ENCODE results near the gene PCYT1B. TPM values are rescaled to one million over a fixed set of nuclear protein-coding genes. Genes with fewer than 3 reads are reported as not detected.
A peak's percentile ranks its signal among the peaks of the same experiment; 100 is the strongest.

The PCYT1B gene
- total and polyA plus RNA-seq, 7 experiments from 2014 or later = 0.05 to 0.12 TPM; not detected in 5

DNA sequence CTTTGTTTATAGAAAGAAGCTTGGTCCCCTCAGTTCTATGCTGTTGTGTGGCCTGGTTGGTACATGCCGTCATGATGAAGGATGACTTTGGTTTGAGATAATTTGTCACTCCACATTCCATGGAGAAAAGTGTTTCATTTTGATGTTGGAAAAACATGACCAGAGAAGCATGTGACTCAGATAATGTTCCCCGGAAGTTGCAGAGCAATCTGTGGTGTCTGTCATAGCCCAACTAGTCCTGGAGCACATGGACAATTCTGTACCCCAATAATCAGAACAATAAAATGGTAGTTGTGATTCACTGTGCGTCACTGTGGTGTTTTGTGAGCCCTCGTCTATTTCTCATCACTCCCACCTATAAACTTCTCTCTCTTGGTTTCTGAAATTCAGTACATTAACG is 97.0 kb downstream of the PCYT1B start:
- no peak overlapping the region for H3K4me3 ChIP-seq (ENCODE audit: low read length)
- DNase-seq = no peak
- H3K4me1 ChIP-seq (ENCODE audit: control insufficient read depth in 2 of 2, insufficient read depth in 2 of 2, low read length in 2 of 2) = no peaks in the 10 kb centered on the region
- Mint-ChIP-seq H3K36me3 (peaks cover 0 to 5% (median 0%) of the 10 kb centered on the region in 5 donors), H3K27me3 (no peaks in the 10 kb centered on the region), H3K9me3 (peaks cover 0 to 2% (median 0%) of the 10 kb centered on the region in 11 donors), H3K27ac (peak overlapping the region in 1 of 9 donors; percentile 10), H3K4me1 (no peaks in the 10 kb centered on the region), H3K4me3 (no peak overlapping the region)
- no peaks in the 10 kb centered on the region for H3K36me3 ChIP-seq (ENCODE audit: control insufficient read depth in 2 of 3, insufficient read depth in 3 of 3, low read length in 3 of 3)
- CTCF ChIA-PET = no interaction called here
- no peak overlapping the region for H3K27ac ChIP-seq (ENCODE audit: low read depth, low read length)
- H3K9me3 ChIP-seq (ENCODE audit: control insufficient read depth in 2 of 3, low read length in 3 of 3) = no peaks in the 10 kb centered on the region
- no peaks in the 10 kb centered on the region for H3K27me3 ChIP-seq (ENCODE audit: control insufficient read depth in 2 of 2, insufficient read depth in 2 of 2, low read length in 2 of 2)
- POLR2A ChIA-PET = no interaction called here
- intact Hi-C loops (cut with micrococcal nuclease) = no loop called here
- ATAC-seq = no peak

GRCh38 chrX:24547961-24548360 is 99.2 kb downstream of the PCYT1B start:
- ChIA-PET CTCF (no interaction called here), POLR2A (no interaction called here)
- no peaks in the 10 kb centered on the region for H3K27me3 Mint-ChIP-seq

GRCh38 chrX:24542756-24543155 is 104.4 kb downstream of the PCYT1B start:
- H3K4me3 ChIP-seq (ENCODE audit: low read length) = no peak overlapping the region
- Mint-ChIP-seq H3K4me3 (no peak overlapping the region), H3K36me3 (peaks cover 0 to 20% (median 13%) of the 10 kb centered on the region in 5 donors), H3K27ac (no peak overlapping the region), H3K9me3 (no peaks in the 10 kb centered on the region), H3K4me1 (peaks cover 0 to 5% (median 0%) of the 10 kb centered on the region in 7 donors), H3K27me3 (no peaks in the 10 kb centered on the region)
- DNase-seq (no peak), ATAC-seq (no peak)
- ChIA-PET CTCF (no interaction called here), POLR2A (no interaction called here)
- H3K4me1 ChIP-seq (ENCODE audit: control insufficient read depth in 2 of 2, insufficient read depth in 2 of 2, low read length in 2 of 2) = no peaks in the 10 kb centered on the region
- H3K27ac ChIP-seq (ENCODE audit: low read depth, low read length) = no peak overlapping the region
- H3K36me3 ChIP-seq (ENCODE audit: control insufficient read depth in 2 of 3, insufficient read depth in 3 of 3, low read length in 3 of 3) = peaks cover 0 to 5% (median 0%) of the 10 kb centered on the region in 3 experiments
- H3K27me3 ChIP-seq (ENCODE audit: control insufficient read depth in 2 of 2, insufficient read depth in 2 of 2, low read length in 2 of 2) = no peaks in the 10 kb centered on the region
- no peaks in the 10 kb centered on the region for H3K9me3 ChIP-seq (ENCODE audit: control insufficient read depth in 2 of 3, low read length in 3 of 3)
- intact Hi-C loops (cut with micrococcal nuclease) = no loop called here

More at GRCh38 chrX:24547961-24548360, 99.2 kb downstream of the PCYT1B start:
- intact Hi-C loops (cut with micrococcal nuclease) = no loop called here
- H3K9me3 ChIP-seq (ENCODE audit: control insufficient read depth in 2 of 3, low read length in 3 of 3) = no peaks in the 10 kb centered on the region
- peaks cover 0 to 8% (median 4%) of the 10 kb centered on the region in 5 donors for H3K36me3 Mint-ChIP-seq
- H3K9me3 Mint-ChIP-seq = no peaks in the 10 kb centered on the region
- H3K4me3 Mint-ChIP-seq = no peak overlapping the region
- no peak overlapping the region for H3K4me3 ChIP-seq (ENCODE audit: low read length)
- H3K4me1 Mint-ChIP-seq = peaks cover 0 to 5% (median 0%) of the 10 kb centered on the region in 7 donors
- no peaks in the 10 kb centered on the region for H3K27me3 ChIP-seq (ENCODE audit: control insufficient read depth in 2 of 2, insufficient read depth in 2 of 2, low read length in 2 of 2)
- ATAC-seq (no peak), DNase-seq (no peak)
- no peaks in the 10 kb centered on the region for H3K4me1 ChIP-seq (ENCODE audit: control insufficient read depth in 2 of 2, insufficient read depth in 2 of 2, low read length in 2 of 2)
- H3K27ac Mint-ChIP-seq = no peak overlapping the region
- H3K27ac ChIP-seq (ENCODE audit: low read depth, low read length) = no peak overlapping the region
- no peaks in the 10 kb centered on the region for H3K36me3 ChIP-seq (ENCODE audit: control insufficient read depth in 2 of 3, insufficient read depth in 3 of 3, low read length in 3 of 3)

DNA sequence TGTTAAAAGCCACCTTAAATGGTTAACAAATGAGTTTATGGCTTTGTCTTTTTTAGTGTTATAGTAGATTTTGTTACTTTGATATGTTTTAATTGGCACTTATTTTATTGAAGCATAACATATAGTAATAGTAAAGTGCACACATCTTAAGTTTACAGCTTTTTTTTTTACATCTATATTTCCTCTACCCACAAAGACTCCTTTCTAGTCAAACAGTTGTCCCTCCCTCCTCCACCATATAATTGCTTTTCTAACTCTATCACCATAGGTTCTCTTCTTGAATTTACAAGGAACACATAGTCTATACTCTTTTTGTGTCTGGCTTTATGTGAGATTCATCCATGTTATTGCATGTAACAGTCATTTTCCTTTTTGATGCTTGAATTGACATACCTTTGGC is 110.6 kb downstream of the PCYT1B start:
- Mint-ChIP-seq H3K4me1 (peaks cover 0 to 5% (median 0%) of the 10 kb centered on the region in 7 donors), H3K4me3 (no peak overlapping the region), H3K27ac (peak overlapping the region in 1 of 9 donors; percentile 57), H3K27me3 (no peaks in the 10 kb centered on the region), H3K9me3 (no peaks in the 10 kb centered on the region), H3K36me3 (peaks cover 4 to 19% (median 13%) of the 10 kb centered on the region in 5 donors)
- no peak overlapping the region for H3K27ac ChIP-seq (ENCODE audit: low read depth, low read length)
- ChIA-PET CTCF (interaction anchor here (0.7 kb wide), 1 partner anchor 140 kb away, joined by 3 read pairs; no protein-coding TSS in a partner anchor), POLR2A (interaction anchor here (0.6 kb wide), 1 partner anchor 30 kb away, joined by 3 read pairs; no protein-coding TSS in a partner anchor)
- H3K9me3 ChIP-seq (ENCODE audit: control insufficient read depth in 2 of 3, low read length in 3 of 3) = no peaks in the 10 kb centered on the region
- DNase-seq (no peak), ATAC-seq (no peak)
- no peak overlapping the region for H3K4me3 ChIP-seq (ENCODE audit: low read length)
- H3K36me3 ChIP-seq (ENCODE audit: control insufficient read depth in 2 of 3, insufficient read depth in 3 of 3, low read length in 3 of 3) = peaks cover 0 to 8% (median 7%) of the 10 kb centered on the region in 3 experiments
- H3K27me3 ChIP-seq (ENCODE audit: control insufficient read depth in 2 of 2, insufficient read depth in 2 of 2, low read length in 2 of 2) = no peaks in the 10 kb centered on the region
- intact Hi-C loops (cut with micrococcal nuclease) = no loop called here
- H3K4me1 ChIP-seq (ENCODE audit: control insufficient read depth in 2 of 2, insufficient read depth in 2 of 2, low read length in 2 of 2) = no peaks in the 10 kb centered on the region

- Mint-ChIP-seq H3K27me3 (no peaks in the 10 kb centered on the region), H3K4me1 (no peaks in the 10 kb centered on the region), H3K36me3 (peaks cover 0 to 24% (median 6%) of the 10 kb centered on the region in 5 donors), H3K9me3 (no peaks in the 10 kb centered on the region), H3K27ac (no peak overlapping the region), H3K4me3 (no peak overlapping the region)
- DNase-seq = no peak
- H3K36me3 ChIP-seq (ENCODE audit: control insufficient read depth in 2 of 3, insufficient read depth in 3 of 3, low read length in 3 of 3) = peaks cover 0 to 16% (median 0%) of the 10 kb centered on the region in 3 experiments
- ATAC-seq = no peak
- no peaks in the 10 kb centered on the region for H3K4me1 ChIP-seq (ENCODE audit: control insufficient read depth in 2 of 2, insufficient read depth in 2 of 2, low read length in 2 of 2)
- H3K9me3 ChIP-seq (ENCODE audit: control insufficient read depth in 2 of 3, low read length in 3 of 3) = no peaks in the 10 kb centered on the region
- H3K27ac ChIP-seq (ENCODE audit: low read depth, low read length) = no peak overlapping the region
- H3K4me3 ChIP-seq (ENCODE audit: low read length) = no peak overlapping the region
- POLR2A ChIA-PET = no interaction called here
- CTCF ChIA-PET = no interaction called here
- intact Hi-C loops (cut with micrococcal nuclease) = no loop called here
- H3K27me3 ChIP-seq (ENCODE audit: control insufficient read depth in 2 of 2, insufficient read depth in 2 of 2, low read length in 2 of 2) = no peaks in the 10 kb centered on the region
These were observed 118.5 kb downstream of the PCYT1B start for GRCh38 chrX:24528605-24529004.

DNA sequence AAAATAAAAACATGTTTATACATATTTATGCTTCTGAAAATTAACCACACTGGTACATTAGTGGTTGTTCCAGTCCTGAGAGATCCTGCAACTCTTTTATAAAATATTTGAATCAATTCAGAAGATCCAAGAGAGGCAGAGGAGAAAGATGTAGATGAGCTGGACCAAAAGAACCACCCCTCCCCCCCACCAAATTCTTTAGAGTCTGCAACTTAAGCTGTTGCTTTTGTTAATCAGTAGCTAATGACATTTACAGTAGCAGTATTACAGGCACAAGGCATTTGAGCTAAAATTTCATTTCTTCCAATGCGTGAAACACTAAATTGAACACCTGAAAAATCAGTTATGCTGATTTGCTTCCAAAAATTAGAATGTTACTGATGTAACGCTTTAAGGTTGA is 120.5 kb downstream of the PCYT1B start:
- no peaks in the 10 kb centered on the region for H3K9me3 Mint-ChIP-seq
- no peaks in the 10 kb centered on the region for H3K4me1 ChIP-seq (ENCODE audit: control insufficient read depth in 2 of 2, insufficient read depth in 2 of 2, low read length in 2 of 2)
- peaks cover 0 to 25% (median 7%) of the 10 kb centered on the region in 5 donors for H3K36me3 Mint-ChIP-seq
- H3K4me3 Mint-ChIP-seq = no peak overlapping the region
- intact Hi-C loops (cut with micrococcal nuclease) = no loop called here
- ChIA-PET POLR2A (no interaction called here), CTCF (no interaction called here)
- no peak overlapping the region for H3K27ac Mint-ChIP-seq
- H3K36me3 ChIP-seq (ENCODE audit: control insufficient read depth in 2 of 3, insufficient read depth in 3 of 3, low read length in 3 of 3) = peaks cover 0 to 18% (median 0%) of the 10 kb centered on the region in 3 experiments
- H3K4me3 ChIP-seq (ENCODE audit: low read length) = no peak overlapping the region
- no peaks in the 10 kb centered on the region for H3K27me3 Mint-ChIP-seq
- no peaks in the 10 kb centered on the region for H3K27me3 ChIP-seq (ENCODE audit: control insufficient read depth in 2 of 2, insufficient read depth in 2 of 2, low read length in 2 of 2)
- DNase-seq = no peak
- peaks cover 0 to 2% (median 0%) of the 10 kb centered on the region in 7 donors for H3K4me1 Mint-ChIP-seq
- H3K9me3 ChIP-seq (ENCODE audit: control insufficient read depth in 2 of 3, low read length in 3 of 3) = no peaks in the 10 kb centered on the region
- H3K27ac ChIP-seq (ENCODE audit: low read depth, low read length) = no peak overlapping the region
- no peak for ATAC-seq

DNA sequence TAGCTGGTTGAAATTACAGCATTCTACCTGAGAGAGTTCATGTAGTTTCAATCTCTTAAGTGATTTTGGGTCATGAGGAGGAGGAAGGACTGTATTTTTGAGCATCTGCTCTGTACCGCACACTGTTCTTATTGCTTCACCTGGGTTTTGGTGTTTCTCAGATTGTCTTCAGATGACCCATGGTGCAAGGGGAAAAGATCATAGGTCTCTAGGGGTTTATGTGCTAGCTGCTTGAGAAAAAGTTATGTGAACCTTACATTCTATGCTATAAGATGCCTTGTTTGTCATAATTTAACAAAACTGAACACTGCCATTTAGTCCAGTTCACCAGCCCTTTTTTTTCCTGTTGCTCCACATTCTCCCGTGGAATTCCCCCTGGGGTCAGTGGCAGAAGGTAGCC is 121.7 kb downstream of the PCYT1B start:
- DNase-seq = no peak
- ATAC-seq = no peak
- Mint-ChIP-seq H3K4me3 (no peak overlapping the region), H3K9me3 (no peaks in the 10 kb centered on the region), H3K4me1 (peaks cover 0 to 2% (median 0%) of the 10 kb centered on the region in 7 donors), H3K27me3 (no peaks in the 10 kb centered on the region), H3K27ac (no peak overlapping the region), H3K36me3 (peaks cover 0 to 21% (median 6%) of the 10 kb centered on the region in 5 donors)
- H3K27me3 ChIP-seq (ENCODE audit: control insufficient read depth in 2 of 2, insufficient read depth in 2 of 2, low read length in 2 of 2) = no peaks in the 10 kb centered on the region
- ChIA-PET CTCF (no interaction called here), POLR2A (no interaction called here)
- intact Hi-C loops (cut with micrococcal nuclease) = no loop called here
- H3K36me3 ChIP-seq (ENCODE audit: control insufficient read depth in 2 of 3, insufficient read depth in 3 of 3, low read length in 3 of 3) = peaks cover 0 to 18% (median 0%) of the 10 kb centered on the region in 3 experiments
- H3K4me1 ChIP-seq (ENCODE audit: control insufficient read depth in 2 of 2, insufficient read depth in 2 of 2, low read length in 2 of 2) = no peaks in the 10 kb centered on the region
- H3K4me3 ChIP-seq (ENCODE audit: low read length) = no peak overlapping the region
- no peaks in the 10 kb centered on the region for H3K9me3 ChIP-seq (ENCODE audit: control insufficient read depth in 2 of 3, low read length in 3 of 3)
- no peak overlapping the region for H3K27ac ChIP-seq (ENCODE audit: low read depth, low read length)

All from naive thymus-derived CD4-positive, alpha-beta T cell (primary cell).